AG04450 (cell line): ENCODE measurements around the gene STX5. TPM values are rescaled to one million over a fixed set of nuclear protein-coding genes. Genes with fewer than 3 reads are reported as not detected.
"Not testable (repeated sequence)": the region's sequence is repeated elsewhere in the genome, so short reads cannot be mapped to it uniquely, and the experiment has no call there.

Experiments
- CTCF ChIA-PET: fragments of 300-600, 350-600 bp; formaldehyde crosslinking; extraction: SDS; loops from one replicate; lab custom pipeline; 2022; ENCODE audit warnings: antibody characterized with exemption, inconsistent platforms; lab: Charles Lee
- POLR2A ChIA-PET: fragments of 350-600 bp; formaldehyde crosslinking; extraction: SDS; loops from one replicate; lab custom pipeline; 2021; ENCODE audit warnings: antibody characterized with exemption, inconsistent platforms; lab: Yijun Ruan, JAX
- DNase-seq: peaks from one replicate; pipeline ENCODE4 v3.0.0-alpha.2; 2011; ENCODE audit warnings: low read depth, low spot score
- H3K27ac ChIP-seq: one replicate; pipeline ENCODE4 v1.5.1; 2012; ENCODE audit warnings: low read depth, low read length, control low read depth
- H3K27me3 ChIP-seq: one replicate; pipeline ENCODE4 v1.6.0; 2012; ENCODE audit warnings: low read length; ENCODE audit not compliant: control insufficient read depth, insufficient read depth
- H3K4me3 ChIP-seq: 2 replicates; pipeline ENCODE4 v1.5.1; 2011; ENCODE audit warnings: mild to moderate bottlenecking, low read depth, low read length, control low read depth
- H3K9me3 ChIP-seq: 2 replicates; pipeline ENCODE4 v1.5.1; 2012; ENCODE audit warnings: low read length; ENCODE audit not compliant: control insufficient read depth, insufficient read depth
- polyA plus RNA-seq: library from polyadenylated mRNA; depleted of rRNA; stranded (reverse); fragments of >200 nt; gene quantifications from 2 replicates; pipeline ENCODE4 v1.2.3, GENCODE V29; 2011
- TF ChIP-seq, protein P1 (sequence below): IDR thresholded peaks from 2 replicates; pipeline ENCODE4 v1.5.1; 2011; ENCODE audit warnings: low read depth, low read length, control low read depth, inconsistent platforms

STX5 gene
- polyA plus RNA-seq, 1 experiment = 51.7 TPM

DNA sequence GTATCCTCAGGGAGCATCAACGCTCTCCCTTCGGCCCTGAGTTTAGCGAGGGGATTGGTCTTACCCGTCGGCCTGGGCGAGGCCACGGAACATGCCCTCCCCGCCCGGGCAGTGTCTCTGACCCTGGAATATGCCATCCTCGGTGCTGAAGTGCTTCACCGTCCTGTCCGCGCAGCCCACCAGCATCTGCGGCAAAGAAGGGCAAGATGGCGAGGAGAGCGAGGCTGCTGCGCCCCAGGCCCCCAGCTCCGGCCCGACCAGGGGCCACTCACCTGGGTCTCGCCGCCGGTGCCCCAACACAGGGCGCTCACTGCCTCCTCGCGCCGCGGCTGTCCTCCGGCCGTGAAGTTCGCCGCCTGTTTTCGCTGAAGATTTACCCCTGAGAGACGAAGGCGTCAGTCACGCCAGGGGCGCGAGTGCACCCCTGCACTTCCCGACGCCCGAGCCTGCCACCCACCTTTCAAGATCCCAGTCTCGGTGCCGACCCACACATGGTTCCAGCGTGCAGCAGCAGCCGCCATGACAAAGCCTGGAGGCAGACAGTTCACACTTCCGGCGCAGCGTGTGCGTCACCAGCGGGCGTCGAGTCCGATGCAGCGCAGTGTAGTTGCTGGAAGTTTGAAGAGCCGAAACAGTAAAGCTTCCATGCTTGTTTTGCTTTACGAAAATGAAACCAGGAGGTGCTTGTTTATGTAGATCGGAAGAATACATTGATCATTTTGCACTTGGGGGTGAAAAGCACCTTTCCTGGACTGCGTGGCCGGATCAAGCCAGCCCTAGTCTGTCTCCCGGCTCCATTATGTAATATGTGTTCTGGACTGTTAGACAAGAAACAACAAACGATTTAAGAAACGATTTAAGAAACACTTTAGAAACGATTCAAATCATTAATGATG lies 7.4 kb upstream of the STX5 start, which contains the start of gene WDR74:
WDR74 (minus strand) TSS at position 541 of the 896 bp plus-strand sequence; CDS start at position 521, 20 bp downstream.
- H3K4me3 ChIP-seq = peak within 1 kb of the TSS; percentile 97
- TF ChIP-seq, protein P1, sequence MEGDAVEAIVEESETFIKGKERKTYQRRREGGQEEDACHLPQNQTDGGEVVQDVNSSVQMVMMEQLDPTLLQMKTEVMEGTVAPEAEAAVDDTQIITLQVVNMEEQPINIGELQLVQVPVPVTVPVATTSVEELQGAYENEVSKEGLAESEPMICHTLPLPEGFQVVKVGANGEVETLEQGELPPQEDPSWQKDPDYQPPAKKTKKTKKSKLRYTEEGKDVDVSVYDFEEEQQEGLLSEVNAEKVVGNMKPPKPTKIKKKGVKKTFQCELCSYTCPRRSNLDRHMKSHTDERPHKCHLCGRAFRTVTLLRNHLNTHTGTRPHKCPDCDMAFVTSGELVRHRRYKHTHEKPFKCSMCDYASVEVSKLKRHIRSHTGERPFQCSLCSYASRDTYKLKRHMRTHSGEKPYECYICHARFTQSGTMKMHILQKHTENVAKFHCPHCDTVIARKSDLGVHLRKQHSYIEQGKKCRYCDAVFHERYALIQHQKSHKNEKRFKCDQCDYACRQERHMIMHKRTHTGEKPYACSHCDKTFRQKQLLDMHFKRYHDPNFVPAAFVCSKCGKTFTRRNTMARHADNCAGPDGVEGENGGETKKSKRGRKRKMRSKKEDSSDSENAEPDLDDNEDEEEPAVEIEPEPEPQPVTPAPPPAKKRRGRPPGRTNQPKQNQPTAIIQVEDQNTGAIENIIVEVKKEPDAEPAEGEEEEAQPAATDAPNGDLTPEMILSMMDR = no peak
- POLR2A ChIA-PET = interaction anchor here (0.6 to 3.0 kb wide), 11 partner anchors 7 to 286 kb away, joined by 3 to 172 read pairs (median 17); partner anchors contain the start of genes C11orf98, CSKMT, EEF1G and HNRNPUL2
- DNase-seq = peak; percentile 73
- CTCF ChIA-PET = no interaction called here
- peak within 1 kb of the TSS; percentile 97 for H3K27ac ChIP-seq
- H3K27me3 ChIP-seq = no peaks in the 10 kb centered on the region
- no peaks in the 10 kb centered on the region; the same call in 1 of the 2 replicates for H3K9me3 ChIP-seq

DNA sequence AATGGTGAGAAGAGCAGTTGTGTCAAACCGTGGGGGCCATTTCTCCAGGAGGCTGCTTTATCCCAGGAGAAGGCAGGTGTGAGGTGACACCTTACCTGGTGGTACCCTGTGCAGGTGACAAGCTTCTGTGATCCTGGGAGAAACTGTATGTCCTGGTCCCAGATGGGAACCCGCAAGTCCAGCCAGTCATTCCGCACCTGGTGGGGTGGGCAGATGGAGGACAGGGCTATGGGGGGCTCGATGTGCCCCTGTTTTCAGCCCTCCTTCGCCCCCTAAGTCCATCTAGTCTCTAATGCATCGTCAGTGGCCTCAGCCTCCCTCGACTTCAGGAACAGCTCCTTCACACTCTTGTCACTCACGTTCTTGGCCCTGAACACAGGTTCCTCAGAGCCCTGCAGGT lies 3.5 kb upstream of the STX5 start:
- Histone ChIP-seq H3K4me3 (no peak overlapping the region), H3K27ac (no peak overlapping the region), H3K9me3 (no peaks in the 10 kb centered on the region; the same call in 1 of the 2 replicates), H3K27me3 (no peaks in the 10 kb centered on the region)
- CTCF ChIA-PET = no interaction called here
- POLR2A ChIA-PET = no interaction called here
- TF ChIP-seq, protein P1 = no peak
- DNase-seq = no peak

DNA sequence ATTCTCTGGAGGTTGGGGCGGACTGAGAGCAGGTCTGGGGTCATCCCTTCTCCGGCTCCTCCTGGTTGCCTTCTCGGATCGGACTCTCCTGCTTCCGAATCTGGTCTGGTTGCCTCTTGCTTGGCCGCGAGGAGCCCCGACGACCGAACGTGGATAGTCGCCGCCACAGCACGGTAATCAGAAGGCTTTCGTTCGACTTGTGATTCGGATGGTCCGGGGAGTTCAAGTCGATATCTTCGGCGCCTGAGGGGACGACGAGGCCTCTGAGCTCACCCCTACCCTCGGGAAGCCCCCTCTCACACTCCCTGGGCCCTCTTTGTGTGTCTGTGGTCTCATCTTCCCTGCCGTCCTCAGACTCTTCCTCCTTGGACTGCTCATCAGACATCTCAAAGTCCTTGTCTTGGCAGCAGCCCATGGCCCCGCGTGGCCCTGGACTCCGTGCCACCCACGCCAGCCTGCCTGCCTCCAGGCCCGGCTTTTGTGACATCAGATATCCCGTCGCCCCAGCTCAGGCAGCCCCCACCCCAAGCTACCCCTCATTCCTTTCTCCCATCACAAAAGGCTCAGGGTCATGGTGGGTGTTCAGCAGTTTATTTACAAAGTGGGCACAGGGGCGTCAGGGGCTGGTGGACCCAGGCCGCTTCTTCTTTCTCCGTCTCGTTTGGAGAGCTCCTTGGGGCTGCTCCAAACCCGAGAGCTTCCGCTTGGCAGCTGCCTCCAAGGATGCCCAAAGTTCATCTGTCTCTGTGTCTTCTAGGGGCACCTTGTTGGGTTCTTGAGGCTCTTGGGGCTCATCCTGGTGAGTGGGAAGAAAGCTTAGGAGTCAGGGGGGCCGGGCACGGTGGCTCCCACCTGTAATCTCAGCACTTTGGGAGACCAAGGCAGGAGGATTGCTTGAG lies 734 bp upstream of the STX5 start, which contains the start of gene TEX54:
TEX54 (minus strand) TSS at position 506 of the 899 bp plus-strand sequence.
- TF ChIP-seq, protein P1 = no peak
- Histone ChIP-seq H3K27me3 (no peaks in the 10 kb centered on the region), H3K9me3 (no peaks in the 10 kb centered on the region; the same call in 1 of the 2 replicates), H3K4me3 (peak within 1 kb of the TSS; percentile 85), H3K27ac (peak within 1 kb of the TSS; percentile 99)
- ChIA-PET CTCF (interaction anchor here (0.9 to 2.5 kb wide), 2 partner anchors 46 to 48 kb away, joined by 3 to 11 read pairs; no protein-coding TSS in a partner anchor), POLR2A (interaction anchor here (0.6 to 2.8 kb wide), 17 partner anchors 8 to 1143 kb away, joined by 3 to 85 read pairs (median 7); partner anchors contain the start of genes C11orf98, CSKMT, HNRNPUL2 and NXF1)
- no peak for DNase-seq

DNA sequence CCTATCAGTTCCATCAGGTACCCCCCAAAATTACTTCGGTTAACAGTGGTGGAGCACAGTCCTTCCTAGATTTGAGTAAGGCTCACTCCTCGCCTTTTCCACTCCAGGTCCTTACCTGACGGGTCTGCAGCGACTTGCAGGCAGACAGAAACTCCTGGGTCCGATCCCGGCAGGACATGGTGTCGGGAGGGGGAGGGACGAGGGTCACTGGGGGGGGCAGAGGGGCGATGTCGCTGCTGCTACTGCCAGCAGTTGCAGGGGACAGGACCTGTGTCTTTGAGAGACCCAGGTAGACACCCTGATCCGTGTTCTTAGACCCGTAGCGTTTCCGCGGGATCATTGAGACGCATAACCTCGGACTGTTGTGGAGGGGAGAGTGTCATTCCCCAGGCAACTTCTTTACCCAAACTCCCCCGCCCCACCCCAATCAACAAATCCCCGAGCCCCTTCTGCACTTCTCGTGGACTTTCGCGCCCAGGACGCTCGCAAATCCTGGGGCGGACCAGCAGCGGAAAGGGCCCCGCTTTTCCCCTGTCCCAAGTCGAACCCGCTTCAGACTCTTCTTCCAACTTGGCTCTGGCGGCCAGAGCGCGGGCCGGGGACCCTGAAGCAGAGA lies 839 bp downstream of the STX5 start:
- TF ChIP-seq, protein P1 = no peak
- POLR2A ChIA-PET = interaction anchor here (0.7 to 2.8 kb wide), 15 partner anchors 10 to 165 kb away, joined by 3 to 85 read pairs (median 7); partner anchors contain the start of genes C11orf98, CSKMT, HNRNPUL2 and NXF1

DNA sequence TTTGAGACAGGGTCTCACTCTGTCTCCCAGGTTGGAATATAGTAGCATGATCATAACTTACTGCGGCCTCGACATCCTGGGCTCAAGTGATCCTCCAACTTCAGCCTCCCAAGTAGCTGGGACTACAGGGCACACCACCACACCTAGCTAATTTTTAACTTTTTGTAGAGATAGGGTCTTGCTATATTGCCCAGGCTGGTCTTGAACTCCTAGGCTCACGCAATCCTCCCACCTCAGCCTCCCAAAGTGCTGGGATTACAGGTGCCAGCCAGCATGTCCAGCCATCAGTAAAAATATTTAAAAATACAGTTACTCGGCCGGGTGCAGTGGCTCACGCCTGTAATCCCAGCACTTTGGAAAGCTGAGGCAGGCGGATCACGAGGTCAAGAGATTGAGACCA lies 3.7 kb downstream of the STX5 start:
- not testable (repeated sequence) for H3K27me3 ChIP-seq, H3K9me3 ChIP-seq, H3K27ac ChIP-seq, DNase-seq, H3K4me3 ChIP-seq
- POLR2A ChIA-PET = interaction anchor here (1.0 to 1.3 kb wide), 2 partner anchors 13 to 163 kb away, joined by 3 read pairs; partner anchors contain the start of genes C11orf98 and CSKMT
- CTCF ChIA-PET = interaction anchor here (1.7 kb wide), 1 partner anchor 42 kb away, joined by 9 read pairs; no protein-coding TSS in a partner anchor

More for the DNA sequence above, 839 bp downstream of the STX5 start:
- Histone ChIP-seq H3K27ac (peak overlapping the region; percentile 99), H3K4me3 (peak overlapping the region; percentile 85), H3K9me3 (no peaks in the 10 kb centered on the region; the same call in 1 of the 2 replicates), H3K27me3 (no peaks in the 10 kb centered on the region)
- CTCF ChIA-PET = interaction anchor here (0.5 to 1.6 kb wide), 2 partner anchors 43 to 45 kb away, joined by 7 to 9 read pairs; no protein-coding TSS in a partner anchor
- no peak for DNase-seq
